ENCODE results near the gene MCFD2.

DNA sequence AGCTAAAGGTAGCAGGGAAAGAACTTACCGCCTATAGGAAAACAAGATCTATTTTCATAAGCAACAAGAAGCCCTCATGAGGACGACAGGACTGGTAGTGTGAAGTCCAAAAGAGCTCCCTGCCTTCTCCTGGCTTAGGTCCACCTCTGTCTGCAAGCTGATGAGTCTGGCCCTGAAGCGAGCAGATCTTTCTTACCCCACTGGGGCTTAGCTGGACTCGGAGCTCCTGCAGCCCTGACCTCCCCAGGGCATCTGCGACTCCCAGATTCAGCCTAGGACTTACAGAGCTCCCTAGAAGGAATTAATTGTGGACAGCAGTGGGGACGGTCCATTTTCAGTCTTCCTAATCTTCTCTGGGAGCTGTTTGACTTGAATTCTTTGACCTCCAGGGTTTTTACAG lies 53.7 kb downstream of the MCFD2 start:
- TF ChIP-seq, protein P1, sequence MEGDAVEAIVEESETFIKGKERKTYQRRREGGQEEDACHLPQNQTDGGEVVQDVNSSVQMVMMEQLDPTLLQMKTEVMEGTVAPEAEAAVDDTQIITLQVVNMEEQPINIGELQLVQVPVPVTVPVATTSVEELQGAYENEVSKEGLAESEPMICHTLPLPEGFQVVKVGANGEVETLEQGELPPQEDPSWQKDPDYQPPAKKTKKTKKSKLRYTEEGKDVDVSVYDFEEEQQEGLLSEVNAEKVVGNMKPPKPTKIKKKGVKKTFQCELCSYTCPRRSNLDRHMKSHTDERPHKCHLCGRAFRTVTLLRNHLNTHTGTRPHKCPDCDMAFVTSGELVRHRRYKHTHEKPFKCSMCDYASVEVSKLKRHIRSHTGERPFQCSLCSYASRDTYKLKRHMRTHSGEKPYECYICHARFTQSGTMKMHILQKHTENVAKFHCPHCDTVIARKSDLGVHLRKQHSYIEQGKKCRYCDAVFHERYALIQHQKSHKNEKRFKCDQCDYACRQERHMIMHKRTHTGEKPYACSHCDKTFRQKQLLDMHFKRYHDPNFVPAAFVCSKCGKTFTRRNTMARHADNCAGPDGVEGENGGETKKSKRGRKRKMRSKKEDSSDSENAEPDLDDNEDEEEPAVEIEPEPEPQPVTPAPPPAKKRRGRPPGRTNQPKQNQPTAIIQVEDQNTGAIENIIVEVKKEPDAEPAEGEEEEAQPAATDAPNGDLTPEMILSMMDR (IDR thresholded peaks at IDR 0.05; ENCODE audit: poor library complexity) = no peak
- TF ChIP-seq EZH2 (IDR thresholded peaks at IDR 0.05; ENCODE audit: borderline replicate concordance) (no peak), EZH2phosphoT487 (IDR thresholded peaks at IDR 0.05; ENCODE audit: low read depth, severe bottlenecking, unreplicated experiment) (no peak)
